ENCODE results near the gene SLAIN1. TPM values are rescaled to one million over a fixed set of nuclear protein-coding genes. Genes with fewer than 3 reads are reported as not detected.

Gene SLAIN1
- total RNA-seq, 4 donors from 2014 or later, result 19.5 to 30.1 (median 25.4) TPM

DNA sequence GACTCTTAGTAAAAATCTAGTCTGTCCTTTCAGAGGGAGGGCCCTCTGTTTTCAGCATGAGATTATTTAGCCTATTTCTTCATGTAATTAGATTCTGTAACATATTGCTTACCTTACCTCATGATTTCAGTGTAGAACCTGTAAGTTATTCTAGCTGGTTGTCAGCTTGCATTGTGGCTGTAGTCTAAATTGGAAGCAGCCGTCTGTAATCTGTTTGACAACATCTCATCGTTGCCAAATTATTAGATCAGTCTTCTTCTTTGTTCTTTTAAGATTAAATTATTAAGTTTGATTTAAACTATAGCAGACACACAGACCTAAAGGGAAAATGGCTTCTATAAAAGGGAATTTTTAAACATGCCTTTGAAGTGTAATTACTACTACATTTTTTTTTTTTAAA lies 34.8 kb downstream of the SLAIN1 start:
- TF ChIP-seq POLR2A (IDR thresholded peaks at IDR 0.05), result no peak
- 89 to 93% methylated on average over 2 of the region's 2 CpGs for WGBS, 2 donors
- intact Hi-C loops (cut with DNase I), result no loop called here
- no peak for DNase-seq
- H3K27me3 ChIP-seq, result no peaks in the 10 kb centered on the region
- no peaks in the 10 kb centered on the region for H3K36me3 ChIP-seq
- H3K9me3 ChIP-seq, result no peaks in the 10 kb centered on the region
- H3K27ac ChIP-seq, result no peak overlapping the region
- no peaks in the 10 kb centered on the region for H3K4me1 ChIP-seq
- H3K4me3 ChIP-seq (replicated peaks in 1 of 3), result no peak overlapping the region

DNA sequence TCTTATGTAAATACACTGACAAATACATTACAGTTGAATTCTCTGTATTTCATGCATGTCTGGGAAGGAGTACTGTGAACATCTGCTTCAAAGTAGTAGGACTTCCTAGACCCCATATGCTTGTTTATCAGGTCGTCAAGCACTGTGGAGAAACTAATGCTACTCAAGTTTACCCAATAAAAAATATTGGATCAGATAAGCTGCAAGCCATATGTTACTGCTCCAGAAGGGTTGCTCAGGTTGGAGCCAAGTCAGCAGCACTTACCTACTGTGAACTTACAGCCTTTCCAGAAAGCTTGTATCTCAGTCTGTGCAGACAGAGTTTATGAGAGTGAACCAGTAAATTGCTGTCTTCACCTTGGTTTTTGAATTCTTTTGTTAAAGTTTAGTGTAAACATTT lies 36.2 kb downstream of the SLAIN1 start:
- TF ChIP-seq POLR2A (IDR thresholded peaks at IDR 0.05), result no peak
- TF ChIP-seq, protein P1, sequence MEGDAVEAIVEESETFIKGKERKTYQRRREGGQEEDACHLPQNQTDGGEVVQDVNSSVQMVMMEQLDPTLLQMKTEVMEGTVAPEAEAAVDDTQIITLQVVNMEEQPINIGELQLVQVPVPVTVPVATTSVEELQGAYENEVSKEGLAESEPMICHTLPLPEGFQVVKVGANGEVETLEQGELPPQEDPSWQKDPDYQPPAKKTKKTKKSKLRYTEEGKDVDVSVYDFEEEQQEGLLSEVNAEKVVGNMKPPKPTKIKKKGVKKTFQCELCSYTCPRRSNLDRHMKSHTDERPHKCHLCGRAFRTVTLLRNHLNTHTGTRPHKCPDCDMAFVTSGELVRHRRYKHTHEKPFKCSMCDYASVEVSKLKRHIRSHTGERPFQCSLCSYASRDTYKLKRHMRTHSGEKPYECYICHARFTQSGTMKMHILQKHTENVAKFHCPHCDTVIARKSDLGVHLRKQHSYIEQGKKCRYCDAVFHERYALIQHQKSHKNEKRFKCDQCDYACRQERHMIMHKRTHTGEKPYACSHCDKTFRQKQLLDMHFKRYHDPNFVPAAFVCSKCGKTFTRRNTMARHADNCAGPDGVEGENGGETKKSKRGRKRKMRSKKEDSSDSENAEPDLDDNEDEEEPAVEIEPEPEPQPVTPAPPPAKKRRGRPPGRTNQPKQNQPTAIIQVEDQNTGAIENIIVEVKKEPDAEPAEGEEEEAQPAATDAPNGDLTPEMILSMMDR (IDR thresholded peaks at IDR 0.05), result no peak

DNA sequence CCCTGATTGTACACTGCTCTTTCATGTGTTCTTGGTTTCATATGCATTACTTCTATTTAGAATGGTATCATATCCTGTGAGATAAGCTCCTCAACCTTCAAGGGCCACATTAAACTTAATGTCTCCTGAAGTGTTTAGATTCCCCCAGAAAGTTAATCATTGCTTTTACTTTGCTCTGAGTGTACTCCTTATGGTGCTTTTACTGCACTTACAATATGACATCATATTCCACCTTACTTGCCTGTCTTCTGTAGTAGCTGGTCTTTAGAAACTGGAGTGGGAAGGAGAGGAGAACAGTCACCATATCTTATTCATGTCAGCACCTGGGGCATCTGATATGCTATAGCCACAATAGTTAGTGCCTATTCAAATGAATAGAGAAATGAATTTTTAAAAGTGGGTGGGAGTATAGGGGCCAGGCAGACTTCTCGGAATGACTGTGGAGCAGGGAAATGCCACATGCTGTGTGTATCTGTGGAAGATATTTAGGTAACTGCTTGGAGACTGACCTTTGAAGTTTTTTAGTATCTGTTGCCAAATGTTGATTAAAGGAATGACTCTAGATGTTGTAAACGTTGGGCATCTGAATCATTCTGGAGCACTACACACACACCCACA lies 40.2 kb downstream of the SLAIN1 start:
- TF ChIP-seq POLR2A (IDR thresholded peaks at IDR 0.05), result no peak
- TF ChIP-seq, protein P1 (IDR thresholded peaks at IDR 0.05), result no peak
- DNase-seq, result no peak
- Histone ChIP-seq H3K27ac (no peak overlapping the region), H3K9me3 (no peaks in the 10 kb centered on the region), H3K4me1 (no peaks in the 10 kb centered on the region), H3K27me3 (no peaks in the 10 kb centered on the region), H3K4me3 (replicated peaks in 1 of 3) (no peak overlapping the region), H3K36me3 (no peaks in the 10 kb centered on the region)
- WGBS, 2 donors, result 80 to 86% methylated on average over 2 of the region's 2 CpGs
- intact Hi-C loops (cut with DNase I), result no loop called here

More for the DNA sequence above, 36.2 kb downstream of the SLAIN1 start:
- intact Hi-C loops (cut with DNase I), result no loop called here
- no peaks in the 10 kb centered on the region for H3K9me3 ChIP-seq
- H3K4me3 ChIP-seq (replicated peaks in 1 of 3), result no peak overlapping the region
- no peaks in the 10 kb centered on the region for H3K27me3 ChIP-seq
- no peak for DNase-seq
- 83 to 85% methylated on average over 1 of the region's 1 CpG for WGBS, 2 donors
- no peak overlapping the region for H3K27ac ChIP-seq
- no peaks in the 10 kb centered on the region for H3K4me1 ChIP-seq
- H3K36me3 ChIP-seq, result no peaks in the 10 kb centered on the region

- intact Hi-C loops (cut with DNase I), result loop anchor here (10.0 kb wide), 1 partner anchor 145 kb away; no protein-coding TSS in a partner anchor
- no peak for TF ChIP-seq POLR2A (IDR thresholded peaks at IDR 0.05)
- TF ChIP-seq, protein P1 (IDR thresholded peaks at IDR 0.05), result no peak
- WGBS, 2 donors, result 85 to 88% methylated on average over 7 of the region's 7 CpGs
- Histone ChIP-seq H3K36me3 (no peaks in the 10 kb centered on the region), H3K27me3 (no peaks in the 10 kb centered on the region), H3K4me3 (replicated peaks in 1 of 3) (no peak overlapping the region), H3K4me1 (no peaks in the 10 kb centered on the region), H3K27ac (no peak overlapping the region), H3K9me3 (no peaks in the 10 kb centered on the region)
- no peak for DNase-seq
Measured at GRCh38 chr13:77740097-77740735, 42.7 kb downstream of the SLAIN1 start.

DNA sequence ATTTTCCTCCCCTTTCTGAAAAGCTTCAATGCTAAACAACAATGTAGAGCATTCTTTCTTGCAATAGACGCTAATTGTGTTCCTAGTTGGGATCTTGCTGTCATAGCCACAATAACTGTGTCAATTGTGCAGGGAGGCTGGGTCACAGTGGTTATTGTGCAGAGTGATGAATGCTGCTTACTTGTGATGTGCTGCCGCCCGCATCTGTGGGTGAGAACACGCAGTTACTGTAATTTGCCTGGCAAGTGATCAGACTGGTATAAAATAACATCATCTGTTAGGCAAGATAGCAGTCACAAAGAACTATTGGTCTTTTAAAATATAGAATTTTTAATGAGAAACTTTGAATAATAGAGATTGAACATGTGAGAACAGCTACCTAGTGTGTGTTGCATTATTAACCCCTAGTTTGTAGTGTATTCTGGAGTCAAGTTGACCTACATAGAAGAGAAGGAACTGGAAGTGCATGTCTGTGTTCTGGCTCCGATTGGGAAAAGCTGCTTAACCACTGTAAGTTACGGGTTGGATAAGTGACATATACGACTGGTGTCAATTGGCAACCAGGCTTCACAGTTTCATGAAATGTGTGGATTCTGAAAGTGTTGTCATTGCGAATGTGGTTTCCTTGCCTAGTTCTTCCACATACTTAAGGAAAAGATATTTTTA lies 43.6 kb downstream of the SLAIN1 start:
- H3K4me3 ChIP-seq (replicated peaks in 1 of 3), result no peak overlapping the region
- no peaks in the 10 kb centered on the region for H3K36me3 ChIP-seq
- no peak overlapping the region for H3K27ac ChIP-seq
- no peaks in the 10 kb centered on the region for H3K27me3 ChIP-seq
- WGBS, 2 donors, result 80 to 91% methylated on average over 8 of the region's 8 CpGs
- DNase-seq, result no peak
- TF ChIP-seq, protein P1 (IDR thresholded peaks at IDR 0.05), result no peak
- no peak for TF ChIP-seq POLR2A (IDR thresholded peaks at IDR 0.05)
- no peaks in the 10 kb centered on the region for H3K4me1 ChIP-seq
- H3K9me3 ChIP-seq, result no peaks in the 10 kb centered on the region
- intact Hi-C loops (cut with DNase I), result loop anchor here (10.0 kb wide), 1 partner anchor 146 kb away; no protein-coding TSS in a partner anchor
